ENCODE measurements around the gene SEMA3E.
"Not testable (repeated sequence)": the region's sequence is repeated elsewhere in the genome, so short reads cannot be mapped to it uniquely, and the experiment has no call there.

The SEMA3E gene

GRCh38 chr7:83447681-83448080 lies 201.3 kb downstream of the SEMA3E start:
- FAIRE-seq = no peak

GRCh38 chr7:83446102-83446669 lies 202.8 kb downstream of the SEMA3E start:
- FAIRE-seq = no peak

GRCh38 chr7:83442911-83443310 lies 206.0 kb downstream of the SEMA3E start:
- no peak for FAIRE-seq

- no peak for FAIRE-seq
Measured at GRCh38 chr7:83439026-83439425, 209.9 kb downstream of the SEMA3E start.

- FAIRE-seq = not testable (repeated sequence)
Measured at GRCh38 chr7:83430289-83430688, 218.7 kb downstream of the SEMA3E start.

GRCh38 chr7:83429493-83429892 lies 219.4 kb downstream of the SEMA3E start:
- FAIRE-seq = no peak

GRCh38 chr7:83427884-83428283 lies 221.1 kb downstream of the SEMA3E start:
- FAIRE-seq = no peak

- no peak for FAIRE-seq
Measured at GRCh38 chr7:83426325-83426724, 222.6 kb downstream of the SEMA3E start.

- peak; percentile 21 for FAIRE-seq
Measured at GRCh38 chr7:83419013-83419412, 229.9 kb downstream of the SEMA3E start.

- no peak for FAIRE-seq
Measured at GRCh38 chr7:83415840-83416239, 233.1 kb downstream of the SEMA3E start.

- no peak for FAIRE-seq
Measured at GRCh38 chr7:83414947-83415346, 234.0 kb downstream of the SEMA3E start.

- FAIRE-seq = no peak
Measured at GRCh38 chr7:83413831-83414230, 235.1 kb downstream of the SEMA3E start.

- FAIRE-seq = no peak
Measured at GRCh38 chr7:83413424-83413823, 235.5 kb downstream of the SEMA3E start.

- FAIRE-seq = peak; percentile 99
Measured at GRCh38 chr7:83410989-83411591, 237.8 kb downstream of the SEMA3E start.

GRCh38 chr7:83394776-83395175 lies 254.2 kb downstream of the SEMA3E start:
- FAIRE-seq = no peak

- no peak for FAIRE-seq
Measured at GRCh38 chr7:83388436-83388835, 260.5 kb downstream of the SEMA3E start.

GRCh38 chr7:83366629-83367028 lies 282.3 kb downstream of the SEMA3E start:
- no peak for FAIRE-seq

- FAIRE-seq = no peak
Measured at GRCh38 chr7:83365746-83366145, 283.2 kb downstream of the SEMA3E start.

- FAIRE-seq = no peak
Measured at GRCh38 chr7:83362871-83363550, 285.9 kb downstream of the SEMA3E start.

GRCh38 chr7:83359108-83359507 lies 289.8 kb downstream of the SEMA3E start:
- FAIRE-seq = no peak

- FAIRE-seq = no peak
Measured at GRCh38 chr7:83355143-83355542, 293.8 kb downstream of the SEMA3E start.

- FAIRE-seq = no peak
Measured at GRCh38 chr7:83347945-83348444, 300.9 kb downstream of the SEMA3E start.

GRCh38 chr7:83339907-83340306 lies 309.0 kb downstream of the SEMA3E start:
- no peak for FAIRE-seq

- FAIRE-seq = no peak
Measured at GRCh38 chr7:83338277-83338950, 310.5 kb downstream of the SEMA3E start.
